HepG2 (cell line): ENCODE data around the gene KIF15. TPM values are rescaled to one million over a fixed set of nuclear protein-coding genes. Genes with fewer than 3 reads are reported as not detected.

ENCODE experiments used
- CAMTA2 ChIP-seq: sonication (generic); formaldehyde crosslinking; IDR thresholded peaks from 2 replicates; pipeline ENCODE4 v1.4.0; 2020; ENCODE audit warnings: mild to moderate bottlenecking, missing genetic modification reagents, borderline replicate concordance
- JUNB ChIP-seq: sonication (generic); formaldehyde crosslinking; IDR thresholded peaks from 2 replicates; pipeline ENCODE4 v1.8.0; 2022; ENCODE audit warnings: missing genetic modification reagents, mild to moderate bottlenecking, borderline replicate concordance
- KDM5B ChIP-seq: sonication (generic); formaldehyde crosslinking; IDR thresholded peaks from 2 replicates; pipeline ENCODE4 v1.4.0; 2020; ENCODE audit warnings: missing genetic modification reagents, mild to moderate bottlenecking, borderline replicate concordance
- NR2C2 ChIP-seq: sonication (generic); formaldehyde crosslinking; IDR thresholded peaks from 2 replicates; pipeline ENCODE4 v1.4.0; 2020; ENCODE audit warnings: missing genetic modification reagents, mild to moderate bottlenecking, moderate library complexity, borderline replicate concordance
- PAX8 ChIP-seq: sonication (generic); formaldehyde crosslinking; IDR thresholded peaks from 2 replicates; pipeline ENCODE4 v1.8.0; 2022; ENCODE audit warnings: mild to moderate bottlenecking, missing genetic modification reagents, borderline replicate concordance
- SUZ12 ChIP-seq: fragments of 150-350 bp; IDR thresholded peaks from 2 replicates; pipeline ENCODE4 v1.6.1; 2014; ENCODE audit warnings: low read depth, low read length
- ZNF451 ChIP-seq: sonication (generic); formaldehyde crosslinking; IDR thresholded peaks from 2 replicates; pipeline ENCODE4 v1.5.0; 2020; ENCODE audit warnings: mild to moderate bottlenecking, missing genetic modification reagents
- ZNF570 ChIP-seq: sonication (generic); formaldehyde crosslinking; IDR thresholded peaks from 2 replicates; pipeline ENCODE4 v1.4.0; 2020; ENCODE audit warnings: mild to moderate bottlenecking, missing genetic modification reagents, borderline replicate concordance
- polyA plus RNA-seq, 8 experiments: library from polyadenylated mRNA; depleted of rRNA in 3 of 8; stranded (reverse) in 7 of 8; unstranded in 1 of 8; fragments of >200 nt; fragmentation: Illumina TruSeq in 4 of 8; extraction: Trizol in 4 of 8; gene quantifications; 2 replicates each; pipeline versions ENCODE4 v1.2.1 to v1.2.3, GENCODE V29; 2011 to 2016; ENCODE audit warnings: low read depth in 4 of 8, missing spikeins in 1 of 8, mixed read lengths in 1 of 8; ENCODE audit not compliant: insufficient read depth in 1 of 8
- total RNA-seq, 5 experiments: library from RNA; depleted of rRNA; stranded (reverse); fragments of >200 nt; fragmentation: Illumina TruSeq; extraction: Trizol; gene quantifications; 2 replicates each; pipeline ENCODE4 v1.2.3, GENCODE V29; 2016; ENCODE audit warnings: low read depth in 1 of 5
- TF ChIP-seq, protein P1 (sequence below): sonication (generic); formaldehyde crosslinking; IDR thresholded peaks from 2 replicates; pipeline ENCODE4 v1.4.0; 2020; ENCODE audit warnings: missing genetic modification reagents, borderline replicate concordance
- TF ChIP-seq, protein P2 (sequence below): sonication (generic); formaldehyde crosslinking; IDR thresholded peaks from 2 replicates; pipeline ENCODE4 v1.4.0; 2020; ENCODE audit warnings: missing genetic modification reagents, mild to moderate bottlenecking, borderline replicate concordance
- TF ChIP-seq, protein P3 (sequence below): sonication (generic); formaldehyde crosslinking; IDR thresholded peaks from 2 replicates; pipeline ENCODE4 v1.4.0; 2020; ENCODE audit warnings: missing genetic modification reagents
- TF ChIP-seq, protein P4 (sequence below): fragments of 450-650 bp; IDR thresholded peaks from 2 replicates; pipeline ENCODE4 v1.6.1; 2017
- TF ChIP-seq, protein P5 (sequence below): sonication (generic); formaldehyde crosslinking; IDR thresholded peaks from 2 replicates; pipeline ENCODE4 v1.4.0; 2020; ENCODE audit warnings: missing genetic modification reagents, mild to moderate bottlenecking, borderline replicate concordance

The KIF15 gene
- total and polyA plus RNA-seq, 2 of the 13 experiments (the other 11 are each of a cell fraction or from before 2014, with no cell fraction given): 4.8 to 33.8 TPM

DNA sequence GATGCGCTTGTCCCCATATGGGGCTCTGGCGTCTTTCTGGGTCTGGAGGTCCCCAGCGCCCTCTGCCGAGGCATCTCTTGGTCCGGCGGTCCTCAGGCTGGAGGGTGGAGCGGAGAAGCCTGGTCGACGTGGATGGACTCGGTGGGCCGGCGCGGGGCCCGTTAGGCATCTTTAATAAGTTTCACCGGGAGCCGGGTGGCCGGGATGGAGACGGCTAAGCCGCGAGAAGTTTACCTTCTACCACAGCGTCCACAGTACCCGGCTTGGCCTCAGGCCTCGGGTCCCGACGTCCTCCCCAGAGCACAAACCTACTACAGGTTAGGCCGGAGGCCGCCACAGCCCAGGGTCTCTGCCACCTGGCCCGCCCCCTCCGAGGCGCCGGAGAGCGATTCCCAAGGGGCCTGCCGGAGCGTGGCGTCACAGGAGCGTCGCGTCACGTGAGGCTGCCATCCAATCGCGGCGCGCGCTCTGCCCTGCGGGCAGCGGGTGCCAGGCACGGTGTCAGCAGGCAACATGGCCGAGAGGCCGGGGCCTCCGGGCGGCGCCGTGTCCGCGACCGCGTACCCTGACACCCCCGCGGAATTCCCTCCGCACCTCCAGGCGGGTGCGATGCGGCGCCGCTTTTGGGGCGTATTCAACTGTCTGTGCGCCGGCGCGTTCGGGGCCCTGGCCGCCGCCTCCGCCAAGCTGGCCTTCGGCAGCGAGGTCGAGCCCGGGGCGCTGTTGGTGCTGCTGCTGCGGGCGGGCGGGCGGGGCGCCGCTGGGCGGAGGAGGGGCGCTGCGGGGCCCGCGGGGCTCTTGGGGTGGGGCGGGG lies 100.0 kb downstream of the KIF15 start, which contains the start of gene TMEM42 (continued):
- TF ChIP-seq CAMTA2 (CRISPR knock-in tag) (no peak), ZNF570 (CRISPR knock-in tag) (no peak), KDM5B (CRISPR knock-in tag) (peak; percentile 91; the same call in 1 of the 2 replicates), NR2C2 (no peak; the same call in 1 of the 2 replicates), JUNB (no peak), PAX8 (CRISPR knock-in tag) (no peak), SUZ12 (no peak), ZNF451 (CRISPR knock-in tag) (peak; percentile 17; the same call in 1 of the 2 replicates)
- TF ChIP-seq, protein P1, sequence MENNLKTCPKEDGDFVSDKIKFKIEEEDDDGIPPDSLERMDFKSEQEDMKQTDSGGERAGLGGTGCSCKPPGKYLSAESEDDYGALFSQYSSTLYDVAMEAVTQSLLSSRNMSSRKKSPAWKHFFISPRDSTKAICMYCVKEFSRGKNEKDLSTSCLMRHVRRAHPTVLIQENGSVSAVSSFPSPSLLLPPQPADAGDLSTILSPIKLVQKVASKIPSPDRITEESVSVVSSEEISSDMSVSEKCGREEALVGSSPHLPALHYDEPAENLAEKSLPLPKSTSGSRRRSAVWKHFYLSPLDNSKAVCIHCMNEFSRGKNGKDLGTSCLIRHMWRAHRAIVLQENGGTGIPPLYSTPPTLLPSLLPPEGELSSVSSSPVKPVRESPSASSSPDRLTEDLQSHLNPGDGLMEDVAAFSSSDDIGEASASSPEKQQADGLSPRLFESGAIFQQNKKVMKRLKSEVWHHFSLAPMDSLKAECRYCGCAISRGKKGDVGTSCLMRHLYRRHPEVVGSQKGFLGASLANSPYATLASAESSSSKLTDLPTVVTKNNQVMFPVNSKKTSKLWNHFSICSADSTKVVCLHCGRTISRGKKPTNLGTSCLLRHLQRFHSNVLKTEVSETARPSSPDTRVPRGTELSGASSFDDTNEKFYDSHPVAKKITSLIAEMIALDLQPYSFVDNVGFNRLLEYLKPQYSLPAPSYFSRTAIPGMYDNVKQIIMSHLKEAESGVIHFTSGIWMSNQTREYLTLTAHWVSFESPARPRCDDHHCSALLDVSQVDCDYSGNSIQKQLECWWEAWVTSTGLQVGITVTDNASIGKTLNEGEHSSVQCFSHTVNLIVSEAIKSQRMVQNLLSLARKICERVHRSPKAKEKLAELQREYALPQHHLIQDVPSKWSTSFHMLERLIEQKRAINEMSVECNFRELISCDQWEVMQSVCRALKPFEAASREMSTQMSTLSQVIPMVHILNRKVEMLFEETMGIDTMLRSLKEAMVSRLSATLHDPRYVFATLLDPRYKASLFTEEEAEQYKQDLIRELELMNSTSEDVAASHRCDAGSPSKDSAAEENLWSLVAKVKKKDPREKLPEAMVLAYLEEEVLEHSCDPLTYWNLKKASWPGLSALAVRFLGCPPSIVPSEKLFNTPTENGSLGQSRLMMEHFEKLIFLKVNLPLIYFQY (CRISPR knock-in tag): 0 out of 2 replicates have a peak, but pooled peaks have one; percentile 58
- TF ChIP-seq, protein P2, sequence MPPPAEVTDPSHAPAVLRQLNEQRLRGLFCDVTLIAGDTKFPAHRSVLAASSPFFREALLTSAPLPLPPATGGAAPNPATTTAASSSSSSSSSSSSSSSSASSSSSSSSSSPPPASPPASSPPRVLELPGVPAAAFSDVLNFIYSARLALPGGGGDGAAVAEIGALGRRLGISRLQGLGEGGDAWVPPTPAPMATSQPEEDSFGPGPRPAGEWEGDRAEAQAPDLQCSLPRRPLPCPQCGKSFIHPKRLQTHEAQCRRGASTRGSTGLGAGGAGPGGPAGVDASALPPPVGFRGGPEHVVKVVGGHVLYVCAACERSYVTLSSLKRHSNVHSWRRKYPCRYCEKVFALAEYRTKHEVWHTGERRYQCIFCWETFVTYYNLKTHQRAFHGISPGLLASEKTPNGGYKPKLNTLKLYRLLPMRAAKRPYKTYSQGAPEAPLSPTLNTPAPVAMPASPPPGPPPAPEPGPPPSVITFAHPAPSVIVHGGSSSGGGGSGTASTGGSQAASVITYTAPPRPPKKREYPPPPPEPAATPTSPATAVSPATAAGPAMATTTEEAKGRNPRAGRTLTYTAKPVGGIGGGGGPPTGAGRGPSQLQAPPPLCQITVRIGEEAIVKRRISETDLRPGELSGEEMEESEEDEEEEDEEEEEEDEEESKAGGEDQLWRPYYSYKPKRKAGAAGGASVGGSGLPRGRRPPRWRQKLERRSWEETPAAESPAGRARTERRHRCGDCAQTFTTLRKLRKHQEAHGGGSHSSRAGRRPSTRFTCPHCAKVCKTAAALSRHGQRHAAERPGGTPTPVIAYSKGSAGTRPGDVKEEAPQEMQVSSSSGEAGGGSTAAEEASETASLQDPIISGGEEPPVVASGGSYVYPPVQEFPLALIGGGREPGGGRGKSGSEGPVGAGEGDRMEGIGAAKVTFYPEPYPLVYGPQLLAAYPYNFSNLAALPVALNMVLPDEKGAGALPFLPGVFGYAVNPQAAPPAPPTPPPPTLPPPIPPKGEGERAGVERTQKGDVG (CRISPR knock-in tag): peak; percentile 87; the same call in 1 of the 2 replicates
- TF ChIP-seq, protein P3, sequence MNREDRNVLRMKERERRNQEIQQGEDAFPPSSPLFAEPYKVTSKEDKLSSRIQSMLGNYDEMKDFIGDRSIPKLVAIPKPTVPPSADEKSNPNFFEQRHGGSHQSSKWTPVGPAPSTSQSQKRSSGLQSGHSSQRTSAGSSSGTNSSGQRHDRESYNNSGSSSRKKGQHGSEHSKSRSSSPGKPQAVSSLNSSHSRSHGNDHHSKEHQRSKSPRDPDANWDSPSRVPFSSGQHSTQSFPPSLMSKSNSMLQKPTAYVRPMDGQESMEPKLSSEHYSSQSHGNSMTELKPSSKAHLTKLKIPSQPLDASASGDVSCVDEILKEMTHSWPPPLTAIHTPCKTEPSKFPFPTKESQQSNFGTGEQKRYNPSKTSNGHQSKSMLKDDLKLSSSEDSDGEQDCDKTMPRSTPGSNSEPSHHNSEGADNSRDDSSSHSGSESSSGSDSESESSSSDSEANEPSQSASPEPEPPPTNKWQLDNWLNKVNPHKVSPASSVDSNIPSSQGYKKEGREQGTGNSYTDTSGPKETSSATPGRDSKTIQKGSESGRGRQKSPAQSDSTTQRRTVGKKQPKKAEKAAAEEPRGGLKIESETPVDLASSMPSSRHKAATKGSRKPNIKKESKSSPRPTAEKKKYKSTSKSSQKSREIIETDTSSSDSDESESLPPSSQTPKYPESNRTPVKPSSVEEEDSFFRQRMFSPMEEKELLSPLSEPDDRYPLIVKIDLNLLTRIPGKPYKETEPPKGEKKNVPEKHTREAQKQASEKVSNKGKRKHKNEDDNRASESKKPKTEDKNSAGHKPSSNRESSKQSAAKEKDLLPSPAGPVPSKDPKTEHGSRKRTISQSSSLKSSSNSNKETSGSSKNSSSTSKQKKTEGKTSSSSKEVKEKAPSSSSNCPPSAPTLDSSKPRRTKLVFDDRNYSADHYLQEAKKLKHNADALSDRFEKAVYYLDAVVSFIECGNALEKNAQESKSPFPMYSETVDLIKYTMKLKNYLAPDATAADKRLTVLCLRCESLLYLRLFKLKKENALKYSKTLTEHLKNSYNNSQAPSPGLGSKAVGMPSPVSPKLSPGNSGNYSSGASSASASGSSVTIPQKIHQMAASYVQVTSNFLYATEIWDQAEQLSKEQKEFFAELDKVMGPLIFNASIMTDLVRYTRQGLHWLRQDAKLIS (CRISPR knock-in tag): no peak
- TF ChIP-seq, protein P4, sequence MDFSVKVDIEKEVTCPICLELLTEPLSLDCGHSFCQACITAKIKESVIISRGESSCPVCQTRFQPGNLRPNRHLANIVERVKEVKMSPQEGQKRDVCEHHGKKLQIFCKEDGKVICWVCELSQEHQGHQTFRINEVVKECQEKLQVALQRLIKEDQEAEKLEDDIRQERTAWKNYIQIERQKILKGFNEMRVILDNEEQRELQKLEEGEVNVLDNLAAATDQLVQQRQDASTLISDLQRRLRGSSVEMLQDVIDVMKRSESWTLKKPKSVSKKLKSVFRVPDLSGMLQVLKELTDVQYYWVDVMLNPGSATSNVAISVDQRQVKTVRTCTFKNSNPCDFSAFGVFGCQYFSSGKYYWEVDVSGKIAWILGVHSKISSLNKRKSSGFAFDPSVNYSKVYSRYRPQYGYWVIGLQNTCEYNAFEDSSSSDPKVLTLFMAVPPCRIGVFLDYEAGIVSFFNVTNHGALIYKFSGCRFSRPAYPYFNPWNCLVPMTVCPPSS: no peak
- TF ChIP-seq, protein P5, sequence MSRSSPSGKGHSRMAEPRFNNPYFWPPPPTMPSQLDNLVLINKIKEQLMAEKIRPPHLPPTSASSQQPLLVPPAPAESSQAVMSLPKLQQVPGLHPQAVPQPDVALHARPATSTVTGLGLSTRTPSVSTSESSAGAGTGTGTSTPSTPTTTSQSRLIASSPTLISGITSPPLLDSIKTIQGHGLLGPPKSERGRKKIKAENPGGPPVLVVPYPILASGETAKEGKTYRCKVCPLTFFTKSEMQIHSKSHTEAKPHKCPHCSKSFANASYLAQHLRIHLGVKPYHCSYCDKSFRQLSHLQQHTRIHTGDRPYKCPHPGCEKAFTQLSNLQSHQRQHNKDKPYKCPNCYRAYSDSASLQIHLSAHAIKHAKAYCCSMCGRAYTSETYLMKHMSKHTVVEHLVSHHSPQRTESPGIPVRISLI (CRISPR knock-in tag): no peak
